Uterus (tissue), 4 donors: ENCODE data around the gene TFPI. TPM values are rescaled to one million over a fixed set of nuclear protein-coding genes. Genes with fewer than 3 reads are reported as not detected.

Experiments used
- DNase-seq, 2 donors: peaks; one replicate each; pipeline ENCODE4 v3.0.0-alpha.2; 2019 to 2020
- H3K27ac ChIP-seq, 2 donors: fragments of 200-600 bp; sonication (generic); 1 replicate in 1 of 2; 2 replicates in 1 of 2; pipeline ENCODE4 v1.5.1; 2016 to 2018
- H3K27me3 ChIP-seq, 2 donors: fragments of 200-600 bp; sonication (generic); one replicate each; pipeline ENCODE4 v1.5.1; 2018 to 2019; ENCODE audit warnings: control low read depth in 1 of 2
- H3K36me3 ChIP-seq, 2 donors: fragments of 200-600 bp; sonication (generic); one replicate each; pipeline ENCODE4 v1.5.1; 2019; ENCODE audit warnings: control low read depth in 1 of 2
- H3K4me1 ChIP-seq, 2 donors: fragments of 200-600 bp; sonication (generic); one replicate each; pipeline ENCODE4 v1.5.1; 2018 to 2019; ENCODE audit warnings: control low read depth in 1 of 2
- H3K4me3 ChIP-seq, 2 donors: fragments of 200-600 bp; sonication (generic); 1 replicate in 1 of 2; 2 replicates in 1 of 2; pipeline ENCODE4 v1.5.1; 2018 to 2019; ENCODE audit warnings: mild to moderate bottlenecking in 1 of 2
- H3K9me3 ChIP-seq, 2 donors: fragments of 200-600 bp; sonication (generic); one replicate each; pipeline ENCODE4 v1.5.1; 2019; ENCODE audit warnings: control low read depth in 1 of 2
- CTCF ChIP-seq, 4 experiments: fragments of 200-600 bp in 2 of 4; fragments of 450-650 bp in 2 of 4; sonication (generic) in 2 of 4; IDR thresholded peaks; one replicate each; pipeline ENCODE4 v1.5.1; 2016 to 2019; ENCODE audit warnings: antibody characterized with exemption in 4 of 4, mild to moderate bottlenecking in 2 of 4, moderate library complexity in 1 of 4
- POLR2A ChIP-seq, 2 donors: fragments of 450-650 bp; IDR thresholded peaks; one replicate each; pipeline ENCODE4 v1.6.1; 2016; ENCODE audit warnings: antibody characterized with exemption in 2 of 2, mild to moderate bottlenecking in 1 of 2, moderate library complexity in 1 of 2
- intact Hi-C: fragments of 100-400 bp; cut with DNase I; formaldehyde crosslinking; loops from one replicate; pipeline ENCODE4 v1.15.1; 2023; ENCODE audit warnings: low total_unique reads
- total RNA-seq, 4 donors: library from RNA; depleted of rRNA in 3 of 4; stranded (reverse); fragments of >200 nt in 3 of 4; gene quantifications; one replicate each; pipeline versions ENCODE4 v1.1.0 to v1.2.4, GENCODE V29; 2014 to 2023
- donor health status: DM: yes; HTN: yes; CAD: no.

Gene TFPI
- total RNA-seq, 4 donors from 2014 or later: 88.5 to 135 (median 99.2) TPM

- Histone ChIP-seq H3K36me3 (no peaks in the 10 kb centered on the region), H3K27ac (no peak overlapping the region), H3K9me3 (no peaks in the 10 kb centered on the region), H3K4me3 (no peak overlapping the region), H3K27me3 (no peaks in the 10 kb centered on the region), H3K4me1 (no peaks in the 10 kb centered on the region)
- intact Hi-C loops: no loop called here
- DNase-seq: no peak
- TF ChIP-seq POLR2A (IDR thresholded peaks at IDR 0.05): no peak
- no peak for TF ChIP-seq CTCF (IDR thresholded peaks at IDR 0.05)
Observed at GRCh38 chr2:187483537-187483936, 70.7 kb downstream of the TFPI start.

GRCh38 chr2:187482796-187483195 lies 71.4 kb downstream of the TFPI start:
- H3K36me3 ChIP-seq: no peaks in the 10 kb centered on the region
- H3K9me3 ChIP-seq: no peaks in the 10 kb centered on the region
- TF ChIP-seq POLR2A (IDR thresholded peaks at IDR 0.05) (no peak), CTCF (IDR thresholded peaks at IDR 0.05) (no peak)
- intact Hi-C loops: no loop called here
- H3K27me3 ChIP-seq: no peaks in the 10 kb centered on the region
- no peak overlapping the region for H3K27ac ChIP-seq
- no peak for DNase-seq
- no peaks in the 10 kb centered on the region for H3K4me1 ChIP-seq
- H3K4me3 ChIP-seq: no peak overlapping the region

GRCh38 chr2:187481543-187481942 lies 72.7 kb downstream of the TFPI start:
- no peak overlapping the region for H3K27ac ChIP-seq
- DNase-seq: no peak
- H3K4me1 ChIP-seq: no peaks in the 10 kb centered on the region
- intact Hi-C loops: no loop called here
- no peaks in the 10 kb centered on the region for H3K27me3 ChIP-seq
- H3K4me3 ChIP-seq: no peak overlapping the region
- H3K36me3 ChIP-seq: no peaks in the 10 kb centered on the region
- no peaks in the 10 kb centered on the region for H3K9me3 ChIP-seq
- no peak for TF ChIP-seq CTCF (IDR thresholded peaks at IDR 0.05)
- TF ChIP-seq POLR2A (IDR thresholded peaks at IDR 0.05): no peak

GRCh38 chr2:187478719-187479118 lies 75.5 kb downstream of the TFPI start:
- no peak for DNase-seq
- TF ChIP-seq POLR2A (IDR thresholded peaks at IDR 0.05) (no peak), CTCF (IDR thresholded peaks at IDR 0.05) (no peak)
- Histone ChIP-seq H3K9me3 (no peaks in the 10 kb centered on the region), H3K27me3 (no peaks in the 10 kb centered on the region), H3K36me3 (no peaks in the 10 kb centered on the region), H3K4me1 (no peaks in the 10 kb centered on the region), H3K27ac (no peak overlapping the region), H3K4me3 (no peak overlapping the region)
- intact Hi-C loops: no loop called here

GRCh38 chr2:187477051-187477450 lies 77.2 kb downstream of the TFPI start:
- Histone ChIP-seq H3K27ac (no peak overlapping the region), H3K4me1 (no peaks in the 10 kb centered on the region), H3K27me3 (no peaks in the 10 kb centered on the region), H3K36me3 (no peaks in the 10 kb centered on the region), H3K4me3 (no peak overlapping the region), H3K9me3 (no peaks in the 10 kb centered on the region)
- TF ChIP-seq CTCF (IDR thresholded peaks at IDR 0.05) (no peak), POLR2A (IDR thresholded peaks at IDR 0.05) (no peak)
- intact Hi-C loops: no loop called here
- DNase-seq: no peak
